DOHH2 (cell line): ENCODE results near the gene SNX7.

Experiments used
- CTCF ChIP-seq: fragments of 200-600 bp; sonication (generic); IDR thresholded peaks from one replicate; pipeline ENCODE4 v1.5.1; 2014; ENCODE audit warnings: antibody characterized with exemption, mild to moderate bottlenecking, low read depth, low read length; ENCODE audit not compliant: poor library complexity, severe bottlenecking
- EZH2phosphoT487 ChIP-seq: fragments of 200-600 bp; sonication (generic); IDR thresholded peaks from 2 replicates; pipeline ENCODE4 v1.6.1; 2017; ENCODE audit warnings: borderline replicate concordance, mild to moderate bottlenecking, antibody characterized with exemption, low read length, moderate library complexity, mixed read lengths

DNA sequence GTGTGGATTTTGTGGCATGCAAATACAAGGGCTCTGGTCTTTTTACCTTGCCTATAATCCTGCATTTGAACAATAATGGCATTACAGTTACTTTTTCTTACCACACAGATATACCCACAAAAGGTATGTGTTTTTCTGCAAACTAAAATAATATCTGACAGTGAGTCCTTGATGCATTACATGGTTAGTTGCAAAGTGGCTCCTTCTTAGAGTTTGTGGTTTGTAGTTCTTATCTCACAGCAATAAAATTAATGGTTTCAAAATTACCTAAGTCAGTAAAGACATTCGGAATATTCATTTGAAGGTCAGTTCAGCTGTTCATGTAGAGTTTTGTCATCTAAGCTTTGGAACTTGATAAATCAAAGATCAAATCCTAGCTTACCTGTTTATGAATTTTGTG lies 43.5 kb downstream of the SNX7 start:
- no peak for TF ChIP-seq CTCF
- no peak for TF ChIP-seq EZH2phosphoT487
